Limb (tissue), 2 donors: Measurements from ENCODE around the gene AMMECR1.

ENCODE experiments used
- DNase-seq, 2 donors: peaks; one replicate each; pipeline ENCODE4 v3.0.0-alpha.2; 2016; ENCODE audit errors: extremely low spot score in 2 of 2

AMMECR1 gene

DNA sequence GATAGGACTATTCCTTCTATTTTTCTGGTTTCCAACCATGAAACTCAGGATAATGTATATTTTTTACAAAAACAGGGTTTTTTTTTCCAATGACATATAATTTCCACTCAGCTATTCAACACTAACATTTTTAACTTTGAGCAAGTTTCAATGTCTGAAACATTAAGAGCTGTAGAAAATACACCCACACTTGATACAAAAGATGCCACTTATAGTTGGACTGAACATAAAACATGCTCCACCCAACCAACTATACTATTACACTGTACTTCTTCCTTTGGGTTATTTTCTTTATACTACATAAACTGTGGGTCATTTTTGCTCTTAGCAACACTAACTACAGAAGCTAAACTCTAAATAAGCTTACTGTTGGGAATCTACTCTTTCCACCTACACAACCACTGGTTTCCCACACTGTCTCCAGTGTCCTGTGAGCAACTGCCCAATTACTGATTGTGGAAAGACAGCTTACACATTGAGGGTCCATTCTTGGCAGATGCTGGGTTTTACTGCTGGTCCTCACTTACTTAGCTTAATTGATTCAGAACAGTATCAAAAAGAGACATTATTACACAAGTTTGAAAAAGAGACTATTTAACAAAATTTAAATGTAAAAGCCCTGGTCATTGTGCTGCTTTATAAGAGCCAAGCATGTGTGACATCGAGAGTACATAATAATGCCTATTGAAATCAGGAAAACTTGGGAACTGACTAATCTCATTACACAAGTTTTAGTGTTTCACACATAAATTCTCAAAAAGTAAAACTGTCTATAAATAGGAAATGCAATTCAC is 6.3 kb downstream of the AMMECR1 start:
- no peak for DNase-seq

DNA sequence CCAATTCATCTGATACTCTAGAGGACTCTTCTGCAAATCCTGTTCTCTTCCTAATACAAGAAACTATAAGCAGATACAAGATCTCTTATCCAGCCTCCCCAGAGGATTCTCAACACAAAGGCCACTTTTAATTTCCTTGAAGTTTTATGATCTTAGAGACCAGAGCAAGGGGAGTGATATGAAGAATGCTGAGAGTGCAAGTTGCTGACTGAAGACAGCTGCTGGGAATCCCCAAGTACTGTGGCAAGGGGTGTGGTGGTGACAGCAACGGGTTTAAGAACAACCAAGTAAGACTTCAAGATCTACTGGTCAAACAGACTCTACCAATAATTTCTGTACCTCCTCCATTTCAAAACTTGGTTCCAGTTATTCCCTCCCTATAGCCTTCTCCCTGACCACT is 7.0 kb downstream of the AMMECR1 start:
- no peak for DNase-seq

- no peak for DNase-seq
Observed at GRCh38 chrX:110310000-110310790, 7.7 kb downstream of the AMMECR1 start.

DNA sequence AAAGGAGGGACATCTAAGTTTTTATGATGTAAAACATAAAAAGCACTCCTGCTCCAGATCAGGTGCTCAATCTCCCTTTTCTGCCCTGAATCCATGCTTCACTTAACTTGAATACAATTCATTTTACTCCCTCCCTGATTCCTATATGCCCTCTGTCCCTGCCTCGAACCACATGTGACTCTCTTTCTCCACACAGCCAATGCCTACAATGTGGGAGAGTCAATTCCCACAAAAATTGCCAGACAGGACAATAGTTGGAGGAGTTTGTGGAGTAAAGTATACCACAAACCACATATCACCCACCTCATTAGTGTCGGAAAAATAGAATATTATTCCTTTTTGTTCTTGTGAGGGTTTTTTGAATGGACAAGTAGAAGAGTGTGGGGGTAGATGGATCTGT is 9.7 kb downstream of the AMMECR1 start:
- no peak for DNase-seq

- no peak for DNase-seq
Observed at GRCh38 chrX:110304884-110305283, 13.0 kb downstream of the AMMECR1 start.

DNA sequence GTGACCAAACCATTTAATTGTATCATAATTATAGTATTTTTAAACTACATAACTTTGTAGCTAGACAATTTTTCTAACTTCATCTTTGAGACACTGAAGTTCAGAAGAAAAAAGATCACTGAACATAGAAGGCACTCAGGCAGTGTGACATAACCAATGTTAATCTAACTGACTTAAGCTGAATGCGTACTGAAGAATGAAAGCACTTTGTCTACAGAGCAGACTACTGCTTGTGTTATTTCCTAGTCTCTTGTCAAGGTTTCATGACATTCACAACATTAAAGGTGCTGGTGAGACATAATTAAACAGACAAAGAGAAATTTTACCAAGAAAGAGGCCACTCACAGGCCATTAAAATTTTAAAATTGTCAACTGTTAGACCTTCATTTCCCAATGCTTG is 13.5 kb downstream of the AMMECR1 start:
- DNase-seq: no peak

DNA sequence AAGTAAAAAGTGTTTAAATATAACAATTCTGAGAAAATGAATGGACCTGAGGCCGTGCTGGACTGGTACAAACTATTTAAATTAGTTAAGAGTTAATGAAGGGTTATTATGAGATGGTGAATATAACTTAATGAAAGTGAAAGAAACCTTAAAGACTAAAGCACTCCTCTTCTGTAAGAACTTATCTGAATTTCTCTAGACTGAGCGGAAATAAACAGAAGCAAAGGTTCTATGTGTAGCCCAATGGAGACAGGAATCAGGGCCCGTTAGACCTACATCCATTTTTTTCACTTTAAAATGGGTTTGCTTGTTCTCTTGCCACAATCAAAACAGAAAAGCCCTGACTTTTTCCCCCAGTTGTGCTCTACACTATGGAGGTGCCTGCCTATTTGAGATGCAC is 14.9 kb downstream of the AMMECR1 start:
- no peak for DNase-seq

GRCh38 chrX:110301194-110301593 is 16.7 kb downstream of the AMMECR1 start:
- DNase-seq: no peak

- no peak for DNase-seq
Observed at GRCh38 chrX:110294087-110294486, 23.8 kb downstream of the AMMECR1 start.

DNA sequence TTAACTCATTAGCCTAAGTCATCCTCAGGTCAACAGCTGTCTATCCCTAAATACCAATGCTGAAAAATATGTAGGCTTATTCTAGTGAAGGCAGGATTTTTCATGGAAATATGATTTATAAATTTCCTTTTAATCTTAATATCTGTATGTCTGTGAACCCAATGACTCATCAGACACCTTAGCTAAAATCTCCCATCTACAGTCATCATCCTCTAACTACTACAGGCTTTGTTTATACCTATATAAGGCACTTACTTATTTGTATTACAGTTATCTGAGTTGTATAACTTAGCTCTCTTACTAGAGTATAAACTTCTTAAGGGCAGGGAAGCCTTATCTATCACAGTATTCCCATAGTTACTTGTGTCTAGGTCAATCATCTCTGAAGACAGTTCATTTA is 24.2 kb downstream of the AMMECR1 start:
- DNase-seq: no peak

GRCh38 chrX:110287605-110288004 is 30.3 kb downstream of the AMMECR1 start:
- DNase-seq: no peak

- no peak for DNase-seq
Observed at GRCh38 chrX:110286106-110286505, 31.8 kb downstream of the AMMECR1 start.

- DNase-seq: no peak
Observed at GRCh38 chrX:110284159-110284558, 33.7 kb downstream of the AMMECR1 start.

DNA sequence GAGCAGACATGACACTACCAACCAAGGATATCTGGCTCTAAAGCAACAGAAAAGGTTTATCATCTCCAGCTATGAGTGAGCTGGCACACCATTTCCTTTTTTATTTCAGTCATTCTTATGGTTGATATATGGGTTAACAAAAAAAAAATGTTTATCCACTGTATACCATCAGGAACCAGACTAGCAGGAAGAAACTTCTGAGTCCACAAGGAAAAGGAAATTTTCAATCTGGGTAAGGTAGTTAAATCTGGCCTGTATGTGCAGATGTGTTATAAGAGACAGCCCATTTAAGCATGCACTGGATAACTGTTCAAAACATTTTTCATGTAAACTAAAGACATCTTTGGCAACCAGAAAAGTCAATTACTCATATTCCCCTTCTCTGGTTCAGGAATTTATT is 35.0 kb downstream of the AMMECR1 start:
- DNase-seq: no peak

DNA sequence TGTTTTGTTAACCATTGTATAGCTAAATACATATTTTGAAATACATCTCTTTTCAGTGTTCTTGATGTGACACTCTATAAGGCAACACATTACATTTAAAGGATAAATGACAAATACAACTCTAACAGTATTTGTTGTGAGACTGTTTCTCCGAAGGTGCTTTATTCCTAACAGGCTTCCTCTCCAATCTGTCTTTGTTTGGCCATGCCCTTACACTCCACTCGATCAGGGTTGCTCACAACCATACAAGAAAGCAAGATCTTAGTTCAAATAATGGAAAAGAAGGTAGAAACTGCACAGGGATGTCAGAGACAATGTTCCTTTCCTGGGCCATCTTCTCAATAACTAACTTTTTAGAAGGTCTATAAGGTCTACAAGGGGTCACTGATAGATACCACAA is 36.5 kb downstream of the AMMECR1 start:
- no peak for DNase-seq

- no peak for DNase-seq
Observed at GRCh38 chrX:110280954-110281353, 36.9 kb downstream of the AMMECR1 start.

DNA sequence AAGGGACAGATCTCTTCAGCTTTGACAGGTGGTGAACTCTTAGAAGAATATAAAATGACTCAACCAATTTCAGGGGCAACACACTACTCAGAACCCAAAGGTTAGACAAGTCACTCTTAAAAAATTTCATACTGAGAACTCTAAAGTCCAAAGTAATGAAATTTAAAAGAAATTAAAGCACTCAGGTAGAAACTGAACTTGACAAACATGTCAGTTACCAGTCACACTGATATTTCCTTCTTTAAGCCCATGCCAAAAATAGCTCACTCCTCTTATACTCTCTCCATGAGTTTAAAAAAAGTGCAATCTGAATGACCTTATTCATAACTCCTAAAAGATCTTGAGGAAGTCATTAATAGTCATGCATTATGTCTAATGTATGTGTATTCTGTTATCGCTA is 40.3 kb downstream of the AMMECR1 start:
- no peak for DNase-seq

DNA sequence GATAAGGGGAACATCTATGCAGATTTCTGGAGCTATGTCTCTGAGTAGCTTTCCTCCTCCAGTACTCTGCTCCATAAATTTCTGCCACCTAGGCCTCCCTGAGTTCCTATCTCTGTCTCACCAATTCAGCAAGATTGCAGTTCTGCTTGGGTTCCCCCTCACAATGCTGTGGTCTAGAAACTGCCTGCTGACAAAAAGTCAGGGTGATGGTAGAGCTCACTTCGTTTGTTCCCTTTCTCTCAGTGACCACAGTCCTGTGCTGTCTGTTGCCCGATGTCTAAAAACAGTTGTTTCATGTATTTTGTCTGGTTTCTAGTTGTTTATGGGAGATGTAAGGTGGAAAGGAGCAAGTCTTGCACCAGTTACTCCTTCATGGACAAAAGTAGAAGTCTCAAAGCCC is 41.1 kb downstream of the AMMECR1 start:
- no peak for DNase-seq

DNA sequence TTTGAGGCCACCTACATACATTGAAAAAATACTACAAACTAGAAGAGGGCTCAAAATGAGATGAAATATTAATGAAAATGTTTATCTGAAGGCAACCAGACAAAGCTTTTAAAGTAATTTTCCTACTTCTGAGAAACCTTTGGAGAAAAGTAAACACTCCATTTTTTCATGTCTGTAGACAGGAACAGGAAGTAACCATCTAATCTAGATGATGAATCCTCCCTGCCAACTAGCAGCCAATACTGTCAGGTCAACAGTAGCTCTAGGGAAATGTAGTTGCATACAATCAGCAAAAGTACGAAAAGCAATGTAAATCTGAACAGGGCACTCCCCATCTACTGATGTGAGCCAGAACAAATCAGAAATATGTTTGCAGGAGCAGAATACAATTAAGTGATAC is 49.0 kb downstream of the AMMECR1 start:
- no peak for DNase-seq

GRCh38 chrX:110268395-110268794 is 49.5 kb downstream of the AMMECR1 start:
- DNase-seq: no peak

DNA sequence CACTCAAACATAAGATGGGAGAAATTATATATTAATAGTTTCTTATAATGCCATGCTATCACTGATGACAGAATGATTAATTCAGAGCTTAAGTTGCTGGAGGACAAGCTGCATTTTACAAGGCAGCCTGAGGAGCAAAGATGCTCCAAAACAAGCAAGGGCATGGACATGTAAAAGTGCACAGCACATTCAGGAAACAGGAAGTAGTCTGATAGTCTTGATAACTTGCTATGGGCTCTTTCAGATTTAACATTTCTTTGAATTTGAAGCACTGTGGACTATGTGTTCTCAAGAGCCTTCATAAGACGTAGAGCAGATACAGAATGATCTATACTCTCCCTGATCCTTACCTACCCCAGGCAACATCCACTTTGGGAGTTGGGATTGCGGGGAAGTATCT is 50.0 kb downstream of the AMMECR1 start:
- no peak for DNase-seq

- DNase-seq: no peak
Observed at GRCh38 chrX:110265661-110266060, 52.2 kb downstream of the AMMECR1 start.

- DNase-seq: no peak
Observed at GRCh38 chrX:110259117-110259516, 58.8 kb downstream of the AMMECR1 start.
